MCF 10A (cell line): ENCODE measurements around the gene PPM1G. TPM values are rescaled to one million over a fixed set of nuclear protein-coding genes. Genes with fewer than 3 reads are reported as not detected.

ENCODE experiments used
- BruUV-seq: library from RNA; stranded (reverse); fragments of 400-500 nt; replicated peaks from 2 replicates; lab custom pipeline; 2021; lab: Mats Ljungman, UMichigan
- CTCF ChIA-PET: fragments of 300-600 bp; sonication (Branson Sonifier 250); formaldehyde crosslinking; extraction: SDS; loops from one replicate; lab custom pipeline; 2021; ENCODE audit warnings: antibody characterized with exemption, inconsistent platforms; lab: Yijun Ruan, JAX
- POLR2A ChIA-PET: fragments of 300-600, 350-650 bp; sonication (Branson Sonifier 250); formaldehyde crosslinking; extraction: SDS; loops from one replicate; lab custom pipeline; 2020; ENCODE audit warnings: antibody characterized with exemption, inconsistent platforms; lab: Yijun Ruan, JAX
- DNase-seq: peaks from one replicate; pipeline ENCODE4 v3.0.0-alpha.2; 2018; ENCODE audit not compliant: unreplicated experiment
- H3K27ac Mint-ChIP-seq: one replicate; pipeline ENCODE4 v1.8.0; 2022; ENCODE audit warnings: mild to moderate bottlenecking, low read depth, mixed read lengths; ENCODE audit not compliant: unreplicated experiment
- H3K27me3 Mint-ChIP-seq: one replicate; pipeline ENCODE4 v1.8.0; 2022; ENCODE audit warnings: mixed read lengths; ENCODE audit not compliant: insufficient read depth, unreplicated experiment
- H3K36me3 Mint-ChIP-seq: one replicate; pipeline ENCODE4 v1.8.0; 2022; ENCODE audit warnings: mild to moderate bottlenecking, moderate library complexity, mixed read lengths; ENCODE audit not compliant: insufficient read depth, unreplicated experiment
- H3K4me1 Mint-ChIP-seq: one replicate; pipeline ENCODE4 v1.8.0; 2022; ENCODE audit warnings: mixed read lengths; ENCODE audit not compliant: insufficient read depth, unreplicated experiment
- H3K4me3 Mint-ChIP-seq: one replicate; pipeline ENCODE4 v1.8.0; 2022; ENCODE audit warnings: mild to moderate bottlenecking, moderate library complexity, mixed read lengths; ENCODE audit not compliant: unreplicated experiment
- H3K9me3 Mint-ChIP-seq: one replicate; pipeline ENCODE4 v1.8.0; 2022; ENCODE audit warnings: mixed read lengths; ENCODE audit not compliant: unreplicated experiment
- intact Hi-C: fragments of 100-400 bp; cut with micrococcal nuclease; formaldehyde crosslinking; loops from 2 replicates; pipeline ENCODE4 v1.14.1; 2022
- total RNA-seq: library from RNA; stranded (reverse); gene quantifications from 2 replicates; pipeline ENCODE4 v1.2.3, GENCODE V29; 2022
- TF ChIP-seq, protein P1 (sequence below): fragments of 200-600 bp; IDR thresholded peaks from one replicate; pipeline ENCODE4 v1.8.0; 2022; ENCODE audit warnings: antibody characterized with exemption, mild to moderate bottlenecking; ENCODE audit not compliant: unreplicated experiment

PPM1G gene
- total RNA-seq, 1 experiment from 2014 or later = 123 TPM

- ChIA-PET CTCF (no interaction called here), POLR2A (interaction anchor here (0.5 to 3.2 kb wide), 4 partner anchors 7 to 98 kb away, joined by 3 to 29 read pairs (median 6); partner anchors contain the start of genes NRBP1 and PPM1G)
- no peaks in the 10 kb centered on the region for H3K4me1 Mint-ChIP-seq
- H3K36me3 Mint-ChIP-seq = no peaks in the 10 kb centered on the region
- BruUV-seq = no TSS peak
- no peak for DNase-seq
- H3K4me3 Mint-ChIP-seq = no peak overlapping the region
- intact Hi-C loops = no loop called here
- no peaks in the 10 kb centered on the region for H3K9me3 Mint-ChIP-seq
- H3K27ac Mint-ChIP-seq = no peak overlapping the region
- no peaks in the 10 kb centered on the region for H3K27me3 Mint-ChIP-seq
- TF ChIP-seq, protein P1, sequence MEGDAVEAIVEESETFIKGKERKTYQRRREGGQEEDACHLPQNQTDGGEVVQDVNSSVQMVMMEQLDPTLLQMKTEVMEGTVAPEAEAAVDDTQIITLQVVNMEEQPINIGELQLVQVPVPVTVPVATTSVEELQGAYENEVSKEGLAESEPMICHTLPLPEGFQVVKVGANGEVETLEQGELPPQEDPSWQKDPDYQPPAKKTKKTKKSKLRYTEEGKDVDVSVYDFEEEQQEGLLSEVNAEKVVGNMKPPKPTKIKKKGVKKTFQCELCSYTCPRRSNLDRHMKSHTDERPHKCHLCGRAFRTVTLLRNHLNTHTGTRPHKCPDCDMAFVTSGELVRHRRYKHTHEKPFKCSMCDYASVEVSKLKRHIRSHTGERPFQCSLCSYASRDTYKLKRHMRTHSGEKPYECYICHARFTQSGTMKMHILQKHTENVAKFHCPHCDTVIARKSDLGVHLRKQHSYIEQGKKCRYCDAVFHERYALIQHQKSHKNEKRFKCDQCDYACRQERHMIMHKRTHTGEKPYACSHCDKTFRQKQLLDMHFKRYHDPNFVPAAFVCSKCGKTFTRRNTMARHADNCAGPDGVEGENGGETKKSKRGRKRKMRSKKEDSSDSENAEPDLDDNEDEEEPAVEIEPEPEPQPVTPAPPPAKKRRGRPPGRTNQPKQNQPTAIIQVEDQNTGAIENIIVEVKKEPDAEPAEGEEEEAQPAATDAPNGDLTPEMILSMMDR = no peak
Observed at GRCh38 chr2:27421660-27422250, 12.4 kb upstream of the PPM1G start.

DNA sequence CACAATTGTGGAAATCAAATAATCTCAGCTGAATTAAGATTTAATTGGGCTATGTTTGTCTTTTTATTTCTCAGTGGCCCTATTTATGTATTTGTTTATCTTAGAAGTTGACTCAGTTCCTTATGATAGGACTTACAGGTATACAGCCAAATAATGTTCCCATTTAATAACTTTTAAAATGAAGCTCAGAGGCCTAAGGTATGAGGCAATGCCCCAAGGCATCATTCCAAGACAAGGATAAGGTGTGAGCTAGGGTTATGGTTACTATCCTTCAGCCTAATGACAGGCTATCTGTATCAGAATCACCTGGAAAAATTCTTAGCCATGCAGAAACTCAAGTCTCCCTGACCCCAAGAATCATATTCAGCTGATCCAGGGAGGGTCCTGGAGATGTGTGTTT is 11.6 kb upstream of the PPM1G start:
- intact Hi-C loops = no loop called here
- TF ChIP-seq, protein P1 = no peak
- Mint-ChIP-seq H3K36me3 (no peaks in the 10 kb centered on the region), H3K4me3 (no peak overlapping the region), H3K27me3 (no peaks in the 10 kb centered on the region), H3K9me3 (no peaks in the 10 kb centered on the region), H3K27ac (no peak overlapping the region), H3K4me1 (no peaks in the 10 kb centered on the region)
- DNase-seq = no peak
- POLR2A ChIA-PET = interaction anchor here (0.5 to 3.2 kb wide), 6 partner anchors 8 to 162 kb away, joined by 3 to 29 read pairs (median 4); partner anchors contain the start of genes NRBP1, PPM1G, ZNF512 and ZNF513
- CTCF ChIA-PET = interaction anchor here (0.6 kb wide), 1 partner anchor 1084 kb away, joined by 3 read pairs; no protein-coding TSS in a partner anchor
- no TSS peak for BruUV-seq

DNA sequence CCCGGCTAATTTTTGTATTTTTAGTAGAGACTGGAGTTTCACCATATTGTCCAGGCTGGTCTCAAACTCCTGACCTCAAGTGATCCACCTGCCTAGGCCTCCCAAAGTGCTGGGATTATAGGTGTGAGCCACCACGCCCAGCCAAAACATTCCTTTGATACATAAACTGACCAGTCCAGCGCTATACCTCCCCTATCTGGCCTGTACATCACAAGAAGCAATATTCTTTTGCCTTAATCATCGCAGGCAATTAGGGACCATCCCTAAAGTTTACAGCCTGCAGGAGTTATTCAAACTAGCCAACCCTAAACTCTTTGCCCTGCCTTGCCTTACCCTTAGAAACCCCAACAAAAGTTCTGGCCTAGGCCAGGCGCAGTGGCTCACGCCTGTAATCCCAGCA is 6.8 kb upstream of the PPM1G start:
- no peak overlapping the region for H3K4me3 Mint-ChIP-seq
- intact Hi-C loops = no loop called here
- no peaks in the 10 kb centered on the region for H3K36me3 Mint-ChIP-seq
- CTCF ChIA-PET = no interaction called here
- no peak for DNase-seq
- H3K9me3 Mint-ChIP-seq = no peaks in the 10 kb centered on the region
- no peaks in the 10 kb centered on the region for H3K4me1 Mint-ChIP-seq
- no TSS peak for BruUV-seq
- H3K27me3 Mint-ChIP-seq = no peaks in the 10 kb centered on the region
- no peak overlapping the region for H3K27ac Mint-ChIP-seq
- POLR2A ChIA-PET = no interaction called here
- TF ChIP-seq, protein P1 = no peak

DNA sequence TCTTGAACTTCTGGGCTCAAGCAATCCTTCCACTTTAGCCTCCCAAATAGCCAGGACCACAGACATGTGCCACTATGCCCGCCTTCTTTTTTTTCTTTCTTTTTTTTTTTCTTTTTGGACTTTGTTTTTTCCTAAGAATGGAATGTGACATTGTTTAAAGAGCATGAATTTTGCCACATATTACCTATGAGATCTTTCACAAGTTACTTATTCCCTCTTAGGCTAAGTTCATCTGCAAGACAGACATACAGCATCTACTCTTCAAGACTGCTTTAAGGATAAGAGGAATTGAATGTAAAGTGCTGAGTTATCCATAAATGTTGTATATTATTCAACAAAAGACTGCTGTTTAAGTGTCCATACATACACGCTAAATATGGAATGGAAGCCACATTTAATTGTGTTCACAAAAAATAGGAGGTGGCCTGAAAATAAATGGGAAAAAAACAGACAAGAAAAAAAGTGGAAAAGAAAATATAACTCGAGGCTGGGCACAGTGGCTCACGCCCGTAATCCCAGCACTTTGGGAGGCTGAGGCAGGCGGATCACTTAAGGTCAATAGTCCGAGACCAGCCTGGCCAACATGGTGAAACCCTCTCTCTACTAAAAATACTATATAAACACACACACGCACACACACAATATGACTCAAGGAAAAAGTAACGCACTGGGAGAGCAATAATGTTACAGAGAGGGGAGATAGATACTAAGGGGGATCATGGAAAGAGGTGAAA is 3.2 kb upstream of the PPM1G start:
- no peaks in the 10 kb centered on the region for H3K27me3 Mint-ChIP-seq
- peaks cover 8% of the 10 kb centered on the region for H3K4me1 Mint-ChIP-seq
- ChIA-PET CTCF (no interaction called here), POLR2A (interaction anchor here (2.0 kb wide), 1 partner anchor 16 kb away, joined by 9 read pairs; the partner anchor contains the start of gene NRBP1)
- no peak overlapping the region for H3K27ac Mint-ChIP-seq
- intact Hi-C loops = no loop called here
- H3K9me3 Mint-ChIP-seq = no peaks in the 10 kb centered on the region
- no peak overlapping the region for H3K4me3 Mint-ChIP-seq
- BruUV-seq = no TSS peak
- DNase-seq = no peak
- TF ChIP-seq, protein P1 = no peak
- no peaks in the 10 kb centered on the region for H3K36me3 Mint-ChIP-seq
